HT1080 (cell line): Measurements from ENCODE around the gene SRRT. TPM values are rescaled to one million over a fixed set of nuclear protein-coding genes. Genes with fewer than 3 reads are reported as not detected.
"Not testable (repeated sequence)": the region's sequence is repeated elsewhere in the genome, so short reads cannot be mapped to it uniquely, and the experiment has no call there.

Experiments
- DNase-seq: peaks from one replicate; pipeline ENCODE4 v3.0.0-alpha.2; 2015; ENCODE audit warnings: low read depth
- total RNA-seq: library from RNA; depleted of rRNA; stranded (reverse); fragments of >200 nt; shearing (Covaris generic); gene quantifications from 2 replicates; pipeline ENCODE4 v1.2.3, GENCODE V29; 2014

SRRT gene
- total RNA-seq, 1 experiment from 2014 or later, result 127 TPM

DNA sequence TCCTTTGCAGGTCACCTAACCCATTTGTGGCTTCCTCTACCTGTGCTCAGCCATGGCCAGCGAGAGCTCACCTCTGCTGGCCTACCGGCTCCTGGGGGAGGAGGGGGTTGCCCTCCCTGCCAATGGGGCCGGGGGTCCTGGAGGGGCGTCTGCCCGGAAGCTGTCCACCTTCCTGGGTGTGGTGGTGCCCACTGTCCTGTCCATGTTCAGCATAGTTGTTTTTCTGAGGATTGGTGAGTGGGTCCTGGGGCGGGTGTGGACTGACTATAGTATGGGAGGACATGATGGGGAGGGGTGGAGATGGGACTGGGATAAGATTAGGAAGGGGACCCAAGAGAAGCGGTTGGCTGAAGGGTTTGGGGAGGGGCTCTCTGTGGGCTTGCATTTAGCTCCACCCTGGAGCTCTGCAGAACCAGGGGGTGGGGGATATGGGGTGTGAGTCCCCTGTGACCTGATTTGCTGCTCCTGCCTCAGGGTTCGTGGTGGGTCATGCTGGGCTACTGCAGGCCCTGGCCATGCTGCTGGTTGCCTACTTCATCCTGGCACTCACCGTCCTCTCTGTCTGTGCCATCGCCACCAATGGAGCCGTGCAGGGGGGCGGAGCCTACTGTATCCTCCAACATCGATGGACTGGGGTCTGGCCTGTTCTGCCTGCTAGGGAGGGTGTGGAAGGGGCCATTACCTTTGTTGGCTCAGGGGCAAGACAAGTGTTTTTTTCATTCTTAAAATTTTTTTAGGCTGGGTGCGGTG is 20.6 kb upstream of the SRRT start:
- DNase-seq, result no peak

DNA sequence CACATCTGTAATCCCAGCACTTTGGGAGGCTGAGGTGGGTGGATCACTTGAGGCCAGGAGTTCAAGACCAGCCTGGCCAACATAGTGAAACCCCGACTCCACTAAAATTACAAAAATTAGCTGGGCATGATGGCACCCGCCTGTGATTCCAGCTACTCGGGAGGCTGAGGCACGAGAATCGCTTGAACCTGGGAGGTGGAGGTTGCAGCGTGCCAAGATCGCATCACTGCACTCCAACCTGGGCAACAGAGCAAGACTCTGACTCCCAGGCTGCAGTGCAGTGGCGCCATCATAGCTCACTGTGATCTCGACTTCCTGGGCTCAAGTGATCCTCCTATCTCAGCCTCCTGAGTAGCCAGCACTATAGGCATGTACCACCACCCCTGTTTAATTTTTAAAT is 20.0 kb upstream of the SRRT start:
- DNase-seq, result not testable (repeated sequence)

DNA sequence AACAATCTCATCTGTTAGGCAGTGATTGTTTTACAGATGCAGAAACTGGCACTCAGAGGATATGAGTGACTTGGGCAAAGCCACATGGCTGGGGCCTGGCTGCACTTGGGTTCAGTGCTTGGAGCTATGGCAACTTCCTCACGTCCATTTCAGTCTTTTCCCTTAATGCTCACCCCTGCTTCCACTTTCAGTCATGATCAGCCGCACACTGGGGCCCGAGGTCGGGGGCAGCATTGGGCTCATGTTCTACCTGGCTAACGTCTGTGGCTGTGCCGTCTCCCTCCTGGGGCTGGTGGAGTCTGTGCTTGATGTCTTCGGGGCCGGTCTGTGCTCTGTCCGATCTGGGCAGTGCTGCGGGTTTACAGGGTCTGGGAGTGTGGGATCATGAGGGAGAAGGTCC is 19.4 kb upstream of the SRRT start:
- no peak for DNase-seq

DNA sequence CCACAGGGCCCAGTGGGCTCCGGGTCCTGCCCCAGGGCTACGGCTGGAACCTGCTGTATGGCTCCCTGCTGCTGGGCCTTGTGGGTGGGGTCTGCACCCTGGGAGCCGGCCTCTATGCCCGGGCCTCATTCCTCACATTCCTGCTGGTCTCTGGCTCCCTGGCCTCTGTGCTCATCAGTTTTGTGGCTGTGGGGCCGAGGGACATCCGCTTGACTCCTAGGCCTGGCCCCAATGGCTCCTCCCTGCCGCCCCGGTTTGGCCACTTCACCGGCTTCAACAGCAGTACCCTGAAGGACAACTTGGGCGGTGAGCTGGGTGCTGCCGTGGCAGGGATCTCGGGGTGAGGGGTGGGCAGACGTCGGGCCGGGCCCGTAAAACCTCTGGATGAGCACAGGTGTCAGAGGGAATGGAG is 18.0 kb upstream of the SRRT start:
- no peak for DNase-seq

DNA sequence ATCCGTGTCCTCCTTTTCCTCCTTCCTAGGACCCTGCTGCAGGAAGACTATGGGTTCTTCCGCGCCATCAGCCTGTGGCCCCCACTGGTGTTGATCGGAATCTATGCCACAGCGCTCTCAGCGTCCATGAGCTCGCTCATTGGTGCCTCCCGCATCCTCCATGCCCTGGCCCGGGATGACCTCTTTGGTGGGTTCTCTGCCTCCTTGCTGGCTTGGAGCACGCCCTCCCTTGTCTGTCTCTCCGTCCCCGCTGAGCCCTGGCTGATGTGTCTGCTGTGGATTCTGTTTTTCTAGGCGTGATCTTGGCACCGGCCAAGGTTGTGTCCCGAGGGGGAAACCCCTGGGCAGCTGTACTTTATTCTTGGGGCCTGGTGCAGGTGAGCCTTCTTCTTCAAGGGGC is 15.0 kb upstream of the SRRT start:
- DNase-seq, result no peak

DNA sequence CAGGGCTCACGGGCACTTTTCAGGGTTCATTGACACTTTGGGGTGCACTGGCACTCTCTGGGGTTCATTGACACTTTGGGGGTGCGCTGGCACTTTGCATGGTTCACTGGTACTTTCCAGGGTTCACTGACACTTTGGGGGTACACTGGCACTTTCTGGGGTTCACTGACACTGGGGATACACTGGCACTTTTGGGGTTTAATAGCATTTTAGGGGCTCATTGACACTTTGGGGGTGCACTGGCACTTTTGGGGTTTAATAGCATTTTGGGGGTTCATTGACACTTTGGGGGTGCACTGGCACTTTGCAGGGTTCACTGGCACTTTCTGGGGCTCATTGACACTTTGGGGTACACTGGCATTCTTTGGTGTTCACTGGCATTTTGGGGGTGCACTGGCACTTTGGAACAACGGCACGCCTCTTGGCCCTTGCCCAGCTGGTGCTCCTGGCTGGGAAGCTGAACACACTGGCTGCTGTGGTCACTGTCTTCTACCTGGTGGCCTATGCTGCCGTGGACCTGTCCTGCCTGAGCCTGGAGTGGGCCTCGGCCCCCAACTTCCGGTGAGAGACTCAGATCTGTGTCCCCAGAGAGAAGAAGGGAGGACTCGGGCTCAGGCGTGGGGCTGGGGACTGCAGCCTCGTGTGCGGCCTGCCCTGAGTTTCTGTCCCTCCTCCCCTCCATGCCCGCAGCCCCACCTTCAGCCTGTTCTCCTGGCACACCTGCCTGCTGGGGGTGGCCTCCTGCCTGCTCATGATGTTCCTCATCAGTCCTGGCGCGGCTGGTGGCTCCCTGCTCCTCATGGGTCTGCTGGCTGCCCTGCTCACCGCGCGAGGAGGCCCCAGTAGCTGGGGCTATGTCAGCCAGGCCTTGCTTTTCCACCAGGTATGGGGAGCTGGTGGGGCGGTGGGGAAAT is 13.9 kb upstream of the SRRT start:
- no peak for DNase-seq

DNA sequence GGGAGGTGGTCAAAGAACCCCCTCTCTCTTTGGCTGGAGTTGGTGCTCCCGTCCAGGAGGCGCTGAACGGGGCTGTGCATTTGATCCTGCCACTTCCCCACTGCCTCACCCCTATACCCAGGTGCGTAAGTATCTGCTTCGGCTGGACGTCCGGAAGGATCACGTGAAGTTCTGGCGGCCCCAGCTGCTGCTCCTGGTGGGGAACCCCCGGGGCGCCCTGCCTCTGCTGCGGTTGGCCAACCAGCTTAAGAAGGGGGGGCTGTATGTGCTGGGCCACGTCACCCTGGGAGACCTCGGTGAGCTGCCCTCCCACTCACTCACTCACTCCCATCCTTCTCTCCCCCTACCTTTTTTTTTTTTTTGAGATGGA is 13.3 kb upstream of the SRRT start:
- no peak for DNase-seq

DNA sequence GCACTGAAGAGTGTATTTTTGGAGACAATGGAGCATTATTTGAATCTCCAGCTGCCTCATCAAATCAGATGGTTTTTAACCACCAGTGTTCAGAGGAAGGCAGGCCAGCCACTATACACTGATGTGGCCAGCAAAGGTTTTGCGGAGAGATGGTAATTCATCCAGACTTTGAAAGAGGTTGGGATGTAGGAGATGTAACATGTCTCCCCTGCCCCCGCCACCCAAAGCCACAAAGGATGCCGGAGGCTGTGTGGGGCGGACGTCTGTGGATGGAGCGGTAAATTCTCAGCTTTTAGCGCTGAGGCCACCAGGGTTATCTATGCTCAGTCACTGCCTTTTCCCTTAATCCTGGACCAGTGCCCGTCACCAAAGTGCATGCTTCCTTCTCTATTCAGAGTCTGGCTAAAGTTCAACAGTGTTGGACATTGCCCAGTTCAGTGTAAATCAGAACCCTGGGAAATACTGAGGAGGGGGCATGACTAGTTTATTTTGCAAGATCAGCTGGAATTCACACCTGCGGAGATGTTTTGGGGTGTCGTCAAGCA is 11.4 kb upstream of the SRRT start:
- DNase-seq, result no peak

DNA sequence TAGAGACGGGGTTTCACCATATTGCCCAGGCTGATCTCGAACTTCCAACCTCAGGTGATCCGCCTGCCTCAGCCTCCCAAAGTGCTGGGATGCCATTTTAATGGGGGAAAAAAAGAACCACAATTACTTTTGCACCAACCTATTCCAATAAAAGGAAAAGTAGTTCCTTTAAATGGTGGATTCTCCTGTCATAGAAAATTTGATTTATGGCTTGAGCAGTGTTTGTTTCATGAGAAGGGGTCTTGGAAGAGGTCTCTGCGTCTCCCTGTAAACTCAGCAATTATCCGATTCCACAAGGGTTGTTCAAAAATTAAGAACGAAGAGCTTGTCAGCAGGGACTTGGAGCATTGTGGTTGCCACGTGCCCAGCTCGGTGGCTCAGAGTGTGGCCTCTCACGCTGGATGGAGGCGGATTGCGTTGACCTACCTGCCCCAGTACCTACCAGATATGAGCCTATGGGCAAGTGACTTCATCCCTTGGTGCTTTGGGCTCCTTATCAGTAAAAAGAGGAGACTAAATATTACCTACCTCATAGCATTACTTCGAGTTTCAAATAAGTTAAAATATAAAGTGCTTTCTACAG is 10.5 kb upstream of the SRRT start:
- no peak for DNase-seq

DNA sequence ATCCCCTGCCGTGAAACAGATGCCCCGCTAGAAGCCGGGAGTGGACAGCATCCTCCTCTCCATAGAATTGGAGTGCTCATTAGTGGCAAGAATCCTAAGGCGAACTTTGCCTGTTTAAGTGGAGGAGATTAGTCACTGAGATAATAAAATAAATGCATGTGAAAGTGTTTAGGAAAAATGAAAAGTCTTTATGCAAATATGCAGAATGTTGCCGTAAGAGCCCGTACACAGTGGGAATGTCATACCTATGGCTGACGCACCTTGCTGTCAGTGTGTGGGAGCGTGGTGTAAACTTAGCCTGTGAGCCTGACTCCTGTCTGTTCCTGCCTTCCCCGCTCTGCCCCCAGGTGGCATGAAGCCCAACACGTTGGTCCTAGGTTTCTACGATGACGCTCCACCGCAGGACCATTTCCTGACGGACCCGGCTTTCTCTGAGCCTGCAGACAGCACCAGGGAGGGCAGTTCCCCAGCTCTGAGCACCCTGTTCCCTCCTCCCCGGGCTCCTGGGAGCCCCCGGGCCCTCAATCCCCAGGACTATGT is 9.5 kb upstream of the SRRT start:
- DNase-seq, result peak; percentile 74

DNA sequence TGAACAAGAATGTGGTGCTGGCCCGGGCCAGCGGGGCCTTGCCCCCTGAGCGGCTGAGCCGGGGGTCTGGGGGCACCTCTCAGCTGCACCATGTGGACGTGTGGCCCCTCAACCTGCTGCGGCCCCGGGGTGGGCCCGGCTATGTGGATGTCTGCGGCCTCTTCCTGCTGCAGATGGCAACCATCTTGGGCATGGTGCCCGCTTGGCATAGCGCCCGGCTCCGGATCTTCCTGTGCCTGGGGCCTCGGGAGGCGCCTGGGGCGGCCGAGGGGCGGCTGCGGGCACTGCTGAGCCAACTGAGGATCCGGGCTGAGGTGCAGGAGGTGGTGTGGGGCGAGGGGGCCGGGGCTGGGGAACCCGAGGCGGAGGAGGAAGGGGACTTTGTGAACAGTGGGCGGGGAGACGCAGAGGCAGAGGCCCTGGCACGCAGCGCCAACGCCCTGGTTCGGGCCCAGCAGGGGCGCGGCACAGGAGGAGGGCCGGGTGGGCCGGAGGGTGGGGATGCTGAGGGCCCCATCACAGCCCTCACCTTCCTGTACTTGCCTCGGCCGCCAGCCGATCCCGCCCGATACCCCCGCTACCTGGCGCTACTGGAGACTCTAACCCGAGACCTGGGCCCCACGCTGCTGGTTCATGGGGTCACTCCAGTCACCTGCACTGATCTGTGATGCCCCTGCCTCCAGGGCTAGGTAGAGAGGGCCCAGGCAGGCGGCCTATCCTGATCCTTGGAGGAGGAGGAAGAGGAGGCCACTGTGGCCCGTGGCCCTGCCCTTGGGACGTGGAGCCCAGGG is 8.8 kb upstream of the SRRT start:
- DNase-seq, result peak; percentile 81

DNA sequence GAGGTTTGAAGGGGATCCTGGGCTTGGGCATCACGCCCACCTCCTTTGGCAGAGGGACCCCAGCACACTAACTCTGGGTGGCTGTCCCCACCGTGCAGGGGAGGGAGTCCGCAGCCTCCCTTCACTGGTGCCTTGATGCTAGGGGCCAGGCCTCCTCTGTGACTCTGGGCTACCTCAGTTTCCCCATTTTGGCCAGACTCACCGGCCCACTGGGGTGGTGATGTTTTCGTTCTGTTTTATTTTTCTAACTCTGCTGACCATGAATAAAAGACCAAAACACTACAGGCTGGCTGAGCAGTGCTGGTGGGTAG is 8.2 kb upstream of the SRRT start:
- no peak for DNase-seq

DNA sequence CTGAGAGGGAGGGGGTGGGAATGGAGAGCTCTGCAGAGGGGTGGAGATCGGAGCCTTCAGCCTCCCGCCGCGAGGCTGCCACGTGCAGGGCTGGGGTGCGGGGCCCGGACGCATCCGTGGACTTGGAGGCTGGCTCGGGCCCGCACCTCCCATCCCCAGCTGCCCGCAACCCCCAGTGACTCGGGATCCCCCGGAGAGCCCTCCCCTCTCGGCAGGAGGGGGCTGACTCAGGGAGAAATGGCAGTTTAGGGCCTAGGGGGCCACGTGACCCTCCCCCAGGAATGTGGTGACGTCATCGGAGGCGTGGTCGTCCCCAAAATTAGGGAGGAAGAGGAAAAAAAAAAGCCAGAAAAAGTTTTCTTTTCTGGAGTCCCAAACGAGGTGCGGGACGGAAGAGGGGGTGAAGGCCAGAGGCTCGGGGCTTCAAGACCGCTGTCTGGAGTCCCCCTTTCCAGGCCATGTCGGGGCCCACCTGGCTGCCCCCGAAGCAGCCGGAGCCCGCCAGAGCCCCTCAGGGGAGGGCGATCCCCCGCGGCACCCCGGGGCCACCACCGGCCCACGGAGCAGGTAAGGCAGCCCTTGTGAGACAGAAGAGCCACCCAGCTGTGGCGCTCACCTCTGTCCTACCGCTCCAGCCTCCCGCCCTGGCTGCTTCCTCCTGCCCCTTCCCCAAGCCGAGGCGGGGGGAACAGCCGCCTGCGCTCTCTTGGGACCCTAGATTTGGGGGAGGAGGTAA is 7.7 kb upstream of the SRRT start, which contains the start of gene TRIP6:
TSS of gene TRIP6 (plus strand) at position 348 of the 736 bp plus-strand sequence. CDS start at position 459, 111 bp downstream.
- DNase-seq, result peak; percentile 93

DNA sequence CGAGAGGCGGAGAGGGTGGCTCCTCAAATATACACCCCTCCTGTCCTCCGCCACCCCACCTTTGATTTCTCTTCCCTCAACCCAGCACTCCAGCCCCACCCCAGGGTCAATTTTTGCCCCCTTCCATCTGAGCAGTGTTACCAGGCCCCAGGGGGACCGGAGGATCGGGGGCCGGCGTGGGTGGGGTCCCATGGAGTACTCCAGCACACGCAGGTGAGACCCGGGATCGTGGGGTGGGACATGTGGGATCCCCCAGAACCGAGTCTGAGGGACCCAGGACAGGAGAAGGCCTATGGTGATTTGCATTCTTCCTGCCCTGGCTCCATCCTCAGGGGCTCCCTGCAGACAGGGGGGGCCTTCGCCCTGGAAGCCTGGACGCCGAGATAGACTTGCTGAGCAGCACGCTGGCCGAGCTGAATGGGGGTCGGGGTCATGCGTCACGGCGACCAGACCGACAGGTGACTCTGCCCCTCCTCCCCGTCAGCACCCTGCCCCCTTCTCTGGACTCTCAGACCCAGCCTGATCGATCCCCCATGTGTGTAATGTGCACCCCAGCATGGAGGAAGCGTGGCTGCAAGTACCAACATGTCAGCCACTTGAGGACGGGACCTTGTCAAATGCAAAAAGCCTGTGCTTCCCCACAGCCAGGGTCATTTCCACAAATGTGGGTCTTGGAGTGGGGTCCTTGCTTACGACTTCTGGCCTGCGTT is 7.0 kb upstream of the SRRT start:
- DNase-seq, result no peak

DNA sequence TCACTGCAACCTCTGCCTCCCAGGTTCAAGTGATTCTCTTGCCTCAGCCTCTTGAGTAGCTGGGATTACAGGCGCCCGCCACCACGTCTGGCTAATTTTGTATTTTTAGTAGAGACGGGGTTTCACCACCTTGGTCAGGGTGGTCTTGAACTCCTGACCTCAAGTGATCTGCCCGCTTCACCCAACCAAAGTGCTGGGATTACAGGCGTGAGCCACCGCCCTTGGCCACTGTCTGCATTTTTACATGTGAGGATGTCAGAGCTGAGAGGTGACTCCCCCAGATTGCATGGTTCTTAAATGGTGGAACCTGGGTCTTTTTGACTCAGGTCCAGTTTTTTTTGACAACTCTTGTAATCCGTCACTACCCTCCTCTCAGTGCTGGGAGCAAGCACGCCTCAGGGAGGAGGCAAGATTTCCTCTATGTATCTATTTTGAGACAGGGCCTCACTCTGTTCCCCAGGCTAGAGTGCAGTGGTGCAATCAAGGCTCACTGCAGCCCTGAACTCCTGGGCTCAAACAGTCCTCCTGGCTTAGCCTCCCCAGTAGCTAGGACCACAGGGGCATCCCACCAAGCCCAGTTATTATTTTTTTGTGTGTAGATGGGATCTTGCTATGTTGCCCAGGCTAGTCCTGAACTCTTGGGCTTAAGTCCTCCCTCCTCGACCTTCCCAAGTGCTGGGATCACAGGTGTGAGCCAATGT is 1.2 kb upstream of the SRRT start:
- no peak for DNase-seq

DNA sequence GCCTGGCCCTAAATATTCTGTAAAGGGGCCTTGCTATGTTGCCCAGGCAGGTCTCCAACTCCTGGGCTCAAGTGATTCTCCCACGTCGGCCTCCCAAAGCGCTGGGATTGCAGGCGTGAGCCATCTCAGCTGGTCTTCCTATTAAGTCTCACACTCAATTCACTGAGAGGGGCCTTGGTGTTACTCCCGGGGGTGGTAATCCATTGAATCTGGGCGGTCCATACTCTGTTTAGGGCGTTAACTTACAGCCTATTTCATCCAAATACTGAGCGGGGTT is 665 bp upstream of the SRRT start:
- DNase-seq, result no peak

DNA sequence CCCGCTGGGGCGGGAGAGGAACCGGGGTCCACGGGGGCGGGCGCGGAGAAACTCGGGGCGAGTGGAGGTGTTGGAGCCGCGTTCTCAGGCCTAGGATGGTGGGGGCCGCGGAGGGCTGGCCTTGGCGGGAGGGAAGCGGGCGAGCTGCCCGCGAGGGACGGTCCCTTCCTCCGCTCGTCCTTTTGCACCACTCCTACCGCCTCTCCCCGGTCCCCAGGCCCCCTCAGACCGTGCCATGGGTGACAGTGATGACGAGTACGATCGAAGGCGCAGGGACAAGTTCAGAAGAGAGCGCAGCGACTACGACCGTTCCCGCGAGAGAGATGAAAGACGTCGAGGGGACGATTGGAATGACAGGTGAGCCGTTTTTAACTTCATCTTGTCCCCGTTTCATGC is 451 bp downstream of the SRRT start:
- DNase-seq, result no peak

DNA sequence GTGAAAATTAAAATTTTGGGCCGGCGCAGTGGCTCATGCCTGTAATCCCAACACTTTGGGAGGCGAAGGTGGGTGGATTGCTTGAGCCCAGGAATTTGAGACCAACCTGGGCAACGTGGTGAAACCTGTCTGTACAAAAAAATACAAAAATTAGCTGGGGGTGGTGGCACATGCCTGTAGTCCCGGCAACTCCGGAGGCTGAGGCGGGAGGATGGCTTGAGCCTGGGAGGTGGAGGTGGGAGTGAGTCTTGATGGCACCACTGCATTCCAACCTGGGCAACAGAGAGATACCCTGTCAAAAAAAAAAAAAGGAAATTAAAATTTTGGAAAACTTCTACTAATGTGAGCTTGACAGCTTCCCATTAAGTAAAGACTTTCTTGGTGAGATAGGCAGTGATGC is 3.1 kb downstream of the SRRT start:
- no peak for DNase-seq

DNA sequence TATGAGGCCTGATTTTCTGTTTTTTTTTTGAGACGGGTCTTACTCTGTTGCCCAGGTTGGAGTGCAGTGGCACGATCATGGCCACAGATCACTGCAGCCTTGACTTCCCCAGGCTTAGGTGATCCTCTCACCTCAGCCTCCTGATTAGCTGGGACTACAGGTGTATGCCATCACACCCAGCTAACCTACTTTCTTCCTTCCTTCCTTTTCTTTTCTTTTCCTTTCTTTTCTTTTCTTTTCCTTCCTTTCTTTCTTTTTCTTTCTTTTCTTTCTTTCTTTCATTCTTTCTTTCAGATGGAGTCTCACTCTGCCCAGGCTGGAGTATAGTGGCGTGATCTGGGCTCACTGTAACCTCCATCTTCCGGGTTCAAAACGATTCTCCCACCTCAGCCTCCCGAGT is 3.8 kb downstream of the SRRT start:
- DNase-seq, result no peak
